Epithelial cell of esophagus (primary cell): ENCODE measurements around the gene AFP.

Experiments used
- DNase-seq: peaks from one replicate; pipeline ENCODE4 v3.0.0; 2010; ENCODE audit warnings: low read depth
- H3K4me3 ChIP-seq: 2 replicates; pipeline ENCODE4 v1.5.1; 2011; ENCODE audit warnings: mild to moderate bottlenecking, low read length, control low read depth
- TF ChIP-seq, protein P1 (sequence below): IDR thresholded peaks from 2 replicates; pipeline ENCODE4 v1.5.1; 2011; ENCODE audit warnings: low read depth, mild to moderate bottlenecking, low read length, control low read depth, inconsistent platforms; ENCODE audit not compliant: insufficient read depth; ENCODE audit errors: missing control alignments

AFP gene

DNA sequence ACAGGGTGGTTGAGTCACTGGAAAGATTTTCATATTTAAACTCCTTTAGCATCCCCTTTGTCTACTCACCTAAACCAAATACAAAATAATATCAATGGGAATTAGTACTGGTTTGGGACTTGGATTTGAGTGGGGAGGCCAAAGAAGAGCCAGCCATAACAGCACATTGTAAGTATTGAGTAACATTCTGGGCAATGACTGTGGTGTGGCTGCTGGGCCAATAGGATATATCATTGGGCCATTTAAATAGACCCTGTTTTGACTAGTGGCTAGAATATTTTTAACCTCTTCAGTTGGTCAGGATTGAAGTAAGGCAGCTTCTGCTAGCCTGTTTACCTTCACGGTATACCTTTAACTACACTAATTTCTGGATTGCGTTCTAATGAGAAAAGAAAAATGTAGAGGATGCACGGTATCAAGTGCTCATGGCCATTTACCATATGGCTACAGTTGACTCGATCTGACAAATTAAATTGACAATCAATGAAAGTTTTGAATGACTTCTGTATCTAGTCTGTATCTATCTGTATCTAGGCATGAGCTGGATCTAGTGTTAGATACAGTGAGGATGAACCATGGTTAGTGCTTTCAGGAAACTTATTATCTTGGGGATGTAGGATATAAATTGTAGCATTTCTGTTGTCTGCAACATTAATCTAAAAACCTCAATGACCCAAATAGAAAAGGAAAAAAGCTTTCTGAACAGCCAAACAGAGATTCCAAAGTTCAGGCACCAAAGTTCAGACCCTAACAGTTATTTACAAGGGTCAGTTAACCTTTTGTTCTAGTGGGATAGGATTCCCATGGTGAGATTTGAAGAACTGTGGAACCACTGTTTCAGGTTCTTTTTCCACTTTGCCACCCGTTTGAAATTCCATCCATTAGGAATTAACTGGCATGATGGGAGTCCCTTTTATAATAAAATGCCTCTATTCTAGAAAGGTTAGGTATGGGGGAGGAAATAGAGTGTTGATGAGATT, 38.7 kb upstream of the AFP start:
- no peak for DNase-seq
- H3K4me3 ChIP-seq: no peak overlapping the region
- TF ChIP-seq, protein P1, sequence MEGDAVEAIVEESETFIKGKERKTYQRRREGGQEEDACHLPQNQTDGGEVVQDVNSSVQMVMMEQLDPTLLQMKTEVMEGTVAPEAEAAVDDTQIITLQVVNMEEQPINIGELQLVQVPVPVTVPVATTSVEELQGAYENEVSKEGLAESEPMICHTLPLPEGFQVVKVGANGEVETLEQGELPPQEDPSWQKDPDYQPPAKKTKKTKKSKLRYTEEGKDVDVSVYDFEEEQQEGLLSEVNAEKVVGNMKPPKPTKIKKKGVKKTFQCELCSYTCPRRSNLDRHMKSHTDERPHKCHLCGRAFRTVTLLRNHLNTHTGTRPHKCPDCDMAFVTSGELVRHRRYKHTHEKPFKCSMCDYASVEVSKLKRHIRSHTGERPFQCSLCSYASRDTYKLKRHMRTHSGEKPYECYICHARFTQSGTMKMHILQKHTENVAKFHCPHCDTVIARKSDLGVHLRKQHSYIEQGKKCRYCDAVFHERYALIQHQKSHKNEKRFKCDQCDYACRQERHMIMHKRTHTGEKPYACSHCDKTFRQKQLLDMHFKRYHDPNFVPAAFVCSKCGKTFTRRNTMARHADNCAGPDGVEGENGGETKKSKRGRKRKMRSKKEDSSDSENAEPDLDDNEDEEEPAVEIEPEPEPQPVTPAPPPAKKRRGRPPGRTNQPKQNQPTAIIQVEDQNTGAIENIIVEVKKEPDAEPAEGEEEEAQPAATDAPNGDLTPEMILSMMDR: no peak

DNA sequence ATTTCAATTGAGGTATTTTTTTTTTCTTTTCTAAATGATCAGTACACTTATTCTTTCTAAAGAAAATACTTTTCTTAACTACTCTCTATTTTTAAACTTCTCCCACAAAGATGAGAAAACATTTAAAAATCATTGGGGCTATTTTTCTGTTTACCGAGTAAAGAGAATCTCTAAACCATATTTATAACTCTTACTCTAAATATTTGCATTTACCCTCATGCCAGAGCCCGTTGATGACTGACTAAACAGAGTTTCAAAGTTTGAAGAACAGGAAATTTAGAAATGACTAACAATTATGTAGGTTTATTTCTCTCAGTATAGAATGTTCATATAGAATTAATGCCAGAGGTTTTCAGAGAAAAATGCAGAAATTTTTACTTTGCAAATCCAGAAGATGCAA, 34.6 kb upstream of the AFP start:
- H3K4me3 ChIP-seq: no peak overlapping the region
- no peak for DNase-seq
- TF ChIP-seq, protein P1: no peak

DNA sequence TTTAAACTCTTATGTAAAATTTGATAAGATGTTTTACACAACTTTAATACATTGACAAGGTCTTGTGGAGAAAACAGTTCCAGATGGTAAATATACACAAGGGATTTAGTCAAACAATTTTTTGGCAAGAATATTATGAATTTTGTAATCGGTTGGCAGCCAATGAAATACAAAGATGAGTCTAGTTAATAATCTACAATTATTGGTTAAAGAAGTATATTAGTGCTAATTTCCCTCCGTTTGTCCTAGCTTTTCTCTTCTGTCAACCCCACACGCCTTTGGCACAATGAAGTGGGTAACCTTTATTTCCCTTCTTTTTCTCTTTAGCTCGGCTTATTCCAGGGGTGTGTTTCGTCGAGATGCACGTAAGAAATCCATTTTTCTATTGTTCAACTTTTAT, 32.0 kb upstream of the AFP start, which contains the start of gene ALB:
Gene ALB, plus strand, starts transcription at position 246 of the 400 bp plus-strand sequence. Its CDS starts 41 bp downstream, at position 287.
- H3K4me3 ChIP-seq: no peak within 1 kb of the TSS
- no peak for DNase-seq
- TF ChIP-seq, protein P1: no peak

DNA sequence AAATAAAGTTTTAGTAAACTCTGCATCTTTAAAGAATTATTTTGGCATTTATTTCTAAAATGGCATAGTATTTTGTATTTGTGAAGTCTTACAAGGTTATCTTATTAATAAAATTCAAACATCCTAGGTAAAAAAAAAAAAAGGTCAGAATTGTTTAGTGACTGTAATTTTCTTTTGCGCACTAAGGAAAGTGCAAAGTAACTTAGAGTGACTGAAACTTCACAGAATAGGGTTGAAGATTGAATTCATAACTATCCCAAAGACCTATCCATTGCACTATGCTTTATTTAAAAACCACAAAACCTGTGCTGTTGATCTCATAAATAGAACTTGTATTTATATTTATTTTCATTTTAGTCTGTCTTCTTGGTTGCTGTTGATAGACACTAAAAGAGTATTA, 31.6 kb upstream of the AFP start:
- no peak for DNase-seq
- no peak overlapping the region for H3K4me3 ChIP-seq
- TF ChIP-seq, protein P1: no peak

DNA sequence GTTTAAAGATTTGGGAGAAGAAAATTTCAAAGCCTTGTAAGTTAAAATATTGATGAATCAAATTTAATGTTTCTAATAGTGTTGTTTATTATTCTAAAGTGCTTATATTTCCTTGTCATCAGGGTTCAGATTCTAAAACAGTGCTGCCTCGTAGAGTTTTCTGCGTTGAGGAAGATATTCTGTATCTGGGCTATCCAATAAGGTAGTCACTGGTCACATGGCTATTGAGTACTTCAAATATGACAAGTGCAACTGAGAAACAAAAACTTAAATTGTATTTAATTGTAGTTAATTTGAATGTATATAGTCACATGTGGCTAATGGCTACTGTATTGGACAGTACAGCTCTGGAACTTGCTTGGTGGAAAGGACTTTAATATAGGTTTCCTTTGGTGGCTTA, 30.9 kb upstream of the AFP start:
- H3K4me3 ChIP-seq: no peak overlapping the region
- no peak for DNase-seq
- TF ChIP-seq, protein P1: no peak

DNA sequence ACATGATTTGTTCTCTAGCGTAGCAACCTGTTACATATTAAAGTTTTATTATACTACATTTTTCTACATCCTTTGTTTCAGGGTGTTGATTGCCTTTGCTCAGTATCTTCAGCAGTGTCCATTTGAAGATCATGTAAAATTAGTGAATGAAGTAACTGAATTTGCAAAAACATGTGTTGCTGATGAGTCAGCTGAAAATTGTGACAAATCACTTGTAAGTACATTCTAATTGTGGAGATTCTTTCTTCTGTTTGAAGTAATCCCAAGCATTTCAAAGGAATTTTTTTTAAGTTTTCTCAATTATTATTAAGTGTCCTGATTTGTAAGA, 29.5 kb upstream of the AFP start:
- peak; percentile 24 for DNase-seq
- TF ChIP-seq, protein P1: no peak

More for the DNA sequence above, 29.5 kb upstream of the AFP start:
- no peak overlapping the region for H3K4me3 ChIP-seq
